ENCODE data around the gene PPP2R5C.

PPP2R5C gene

DNA sequence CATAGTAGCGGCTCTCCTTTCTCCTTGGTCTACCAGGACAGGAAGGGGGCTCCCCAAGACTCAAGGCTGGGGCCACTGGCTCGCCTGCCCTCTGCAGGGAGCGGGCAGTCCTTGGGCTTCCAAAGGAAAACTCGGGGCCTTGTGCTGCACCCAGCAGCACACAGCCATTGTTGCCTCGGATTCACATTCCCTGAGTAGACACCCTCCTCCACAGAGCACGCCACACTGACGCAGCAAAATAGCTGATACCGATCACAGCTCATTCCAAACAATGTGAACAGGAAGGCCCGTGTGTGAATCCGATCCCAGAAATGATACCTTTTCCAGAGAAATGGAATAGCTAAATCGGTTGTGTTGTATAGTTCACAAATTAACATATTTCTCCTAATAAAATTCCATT, 137.8 kb downstream of the PPP2R5C start:
- DNase-seq (ENCODE audit: low spot score) = no peak
- H3K4me3 ChIP-seq = no peak overlapping the region
- TF ChIP-seq, protein P1, sequence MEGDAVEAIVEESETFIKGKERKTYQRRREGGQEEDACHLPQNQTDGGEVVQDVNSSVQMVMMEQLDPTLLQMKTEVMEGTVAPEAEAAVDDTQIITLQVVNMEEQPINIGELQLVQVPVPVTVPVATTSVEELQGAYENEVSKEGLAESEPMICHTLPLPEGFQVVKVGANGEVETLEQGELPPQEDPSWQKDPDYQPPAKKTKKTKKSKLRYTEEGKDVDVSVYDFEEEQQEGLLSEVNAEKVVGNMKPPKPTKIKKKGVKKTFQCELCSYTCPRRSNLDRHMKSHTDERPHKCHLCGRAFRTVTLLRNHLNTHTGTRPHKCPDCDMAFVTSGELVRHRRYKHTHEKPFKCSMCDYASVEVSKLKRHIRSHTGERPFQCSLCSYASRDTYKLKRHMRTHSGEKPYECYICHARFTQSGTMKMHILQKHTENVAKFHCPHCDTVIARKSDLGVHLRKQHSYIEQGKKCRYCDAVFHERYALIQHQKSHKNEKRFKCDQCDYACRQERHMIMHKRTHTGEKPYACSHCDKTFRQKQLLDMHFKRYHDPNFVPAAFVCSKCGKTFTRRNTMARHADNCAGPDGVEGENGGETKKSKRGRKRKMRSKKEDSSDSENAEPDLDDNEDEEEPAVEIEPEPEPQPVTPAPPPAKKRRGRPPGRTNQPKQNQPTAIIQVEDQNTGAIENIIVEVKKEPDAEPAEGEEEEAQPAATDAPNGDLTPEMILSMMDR (IDR thresholded peaks at IDR 0.05) = no peak
- H3K27ac ChIP-seq = no peak overlapping the region

DNA sequence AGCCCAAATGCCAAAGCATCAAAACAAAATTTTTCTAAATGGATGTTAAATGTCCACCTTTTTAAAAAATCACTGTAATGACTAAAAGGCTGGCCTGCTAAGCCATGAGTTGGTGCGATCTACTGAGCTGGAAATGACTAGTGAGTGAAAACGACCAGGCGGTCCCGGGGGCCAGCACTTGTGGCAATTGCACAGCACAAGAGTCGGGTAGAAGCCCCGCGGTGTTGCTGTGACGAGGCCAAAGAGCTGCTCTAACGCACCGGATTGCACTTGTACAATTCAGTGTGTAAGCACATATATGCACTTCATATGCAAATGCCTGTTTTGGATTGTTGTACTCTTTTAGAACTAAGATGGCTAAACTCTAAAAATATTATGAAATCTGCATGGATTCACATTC, 138.7 kb downstream of the PPP2R5C start:
- TF ChIP-seq, protein P1 (IDR thresholded peaks at IDR 0.05) = no peak
- DNase-seq (ENCODE audit: low spot score) = no peak
- H3K4me3 ChIP-seq = no peak overlapping the region
- H3K27ac ChIP-seq = no peak overlapping the region

DNA sequence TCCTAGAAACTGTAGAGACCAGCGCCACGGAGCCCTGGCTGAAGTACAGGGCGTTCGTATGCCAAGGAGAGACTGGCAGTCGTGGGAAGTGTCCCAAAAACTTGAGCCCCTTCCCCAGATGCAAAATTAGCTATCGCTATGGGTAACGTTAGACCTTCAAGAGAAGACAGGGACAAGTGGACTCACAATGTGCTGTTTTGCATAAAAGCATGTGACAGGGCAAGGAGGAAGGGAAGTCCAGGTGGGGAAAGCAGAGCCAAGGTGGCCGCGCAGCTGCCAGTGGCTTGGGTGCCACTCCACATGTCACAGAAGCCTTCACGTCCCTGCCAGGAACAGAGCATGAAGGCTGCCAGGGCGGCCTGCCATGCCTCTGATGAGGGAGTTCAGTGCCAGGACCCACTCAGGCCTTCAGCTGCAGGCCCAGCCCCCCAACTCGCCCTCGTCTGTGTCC, 141.6 kb downstream of the PPP2R5C start:
- peak; percentile 59 for DNase-seq (ENCODE audit: low spot score)
- TF ChIP-seq, protein P1 (IDR thresholded peaks at IDR 0.05) = no peak
- H3K27ac ChIP-seq = no peak overlapping the region
- no peak overlapping the region for H3K4me3 ChIP-seq

DNA sequence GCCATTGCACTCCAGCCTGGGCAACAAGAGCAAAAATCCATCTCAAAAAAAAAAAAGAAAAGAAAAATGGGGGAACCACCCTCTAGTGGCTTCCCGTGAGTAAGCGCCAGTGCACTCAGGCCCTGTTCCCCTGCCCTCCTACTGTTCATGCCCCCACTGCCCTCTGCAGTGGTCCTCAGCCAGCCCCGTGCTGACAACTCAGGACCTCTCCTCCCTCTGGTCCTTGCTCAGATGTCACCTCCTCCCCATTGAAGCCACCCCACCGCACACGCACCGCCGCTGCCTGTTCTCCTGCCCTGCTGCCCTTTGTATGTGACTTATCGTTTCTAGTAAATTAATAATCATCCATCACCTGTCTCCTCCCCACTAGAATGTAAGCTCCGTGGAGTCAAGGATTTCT, 144.1 kb downstream of the PPP2R5C start:
- no peak overlapping the region for H3K4me3 ChIP-seq
- TF ChIP-seq, protein P1 (IDR thresholded peaks at IDR 0.05) = no peak
- peak; percentile 21 for DNase-seq (ENCODE audit: low spot score)
- no peak overlapping the region for H3K27ac ChIP-seq

DNA sequence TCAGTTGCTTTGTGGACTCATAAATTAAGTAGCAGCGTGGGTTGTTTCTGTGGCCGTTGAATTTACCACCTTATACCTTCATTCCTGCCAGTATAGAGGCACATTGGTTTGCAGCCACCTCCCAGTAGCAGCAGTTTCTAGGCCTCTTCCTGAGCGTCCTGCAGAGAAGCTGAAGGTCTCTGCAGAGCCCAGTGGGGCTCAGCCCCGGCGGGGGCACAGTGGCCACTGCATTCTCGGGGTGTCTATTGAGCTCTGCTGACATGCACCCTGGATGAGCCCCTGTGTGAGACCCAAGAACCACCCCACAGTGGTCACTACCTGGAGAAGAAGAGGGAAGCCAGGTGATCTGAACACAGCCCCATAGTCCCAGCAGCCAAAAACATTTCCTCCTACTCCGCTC, 145.1 kb downstream of the PPP2R5C start:
- peak; percentile 41 for DNase-seq (ENCODE audit: low spot score)
- Histone ChIP-seq H3K27ac (no peak overlapping the region), H3K4me3 (no peak overlapping the region)
- TF ChIP-seq, protein P1 (IDR thresholded peaks at IDR 0.05) = no peak

DNA sequence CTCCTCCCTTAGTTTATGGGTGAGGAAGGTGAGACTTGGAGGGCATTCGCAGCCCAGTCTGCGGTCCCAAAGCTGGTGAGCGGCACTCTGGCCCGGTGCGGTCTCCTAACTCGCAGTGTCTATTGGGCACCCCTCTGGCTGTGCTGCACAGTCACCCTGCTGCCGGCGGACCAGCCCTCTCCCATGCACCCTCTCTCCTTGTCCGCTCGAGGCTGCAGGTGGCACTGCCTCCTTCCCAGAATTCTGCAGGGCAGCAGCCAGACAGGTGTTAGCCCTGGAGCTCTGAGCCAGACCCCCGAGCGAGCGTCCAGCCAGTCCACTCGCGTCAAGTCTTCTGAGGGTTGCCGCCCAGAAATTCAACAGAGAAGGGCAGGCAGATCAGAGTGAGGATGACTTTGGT, 146.1 kb downstream of the PPP2R5C start:
- no peak overlapping the region for H3K4me3 ChIP-seq
- TF ChIP-seq, protein P1 (IDR thresholded peaks at IDR 0.05) = no peak
- DNase-seq (ENCODE audit: low spot score) = peak; percentile 47
- H3K27ac ChIP-seq = no peak overlapping the region

DNA sequence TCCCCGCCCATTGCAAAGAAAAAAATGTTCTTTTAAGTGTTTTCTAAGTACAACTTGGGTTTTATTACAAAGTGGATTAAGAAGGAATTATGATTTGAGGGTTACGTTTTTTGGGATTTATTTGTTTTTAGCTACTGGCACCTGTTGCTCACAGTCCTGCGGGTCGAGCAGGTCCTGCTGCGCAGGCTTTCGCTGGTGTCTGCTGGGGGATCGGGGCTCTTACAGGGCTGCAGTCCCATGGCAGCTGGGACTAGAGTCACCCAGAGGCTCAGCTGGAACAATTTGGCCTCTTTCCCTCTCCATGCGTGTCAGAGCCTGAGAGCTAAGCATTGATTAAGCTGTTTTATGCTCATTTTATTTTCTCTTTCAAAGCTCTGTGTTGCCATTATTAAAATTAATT, 147.3 kb downstream of the PPP2R5C start:
- DNase-seq (ENCODE audit: low spot score) = no peak
- TF ChIP-seq, protein P1 (IDR thresholded peaks at IDR 0.05) = no peak
- H3K4me3 ChIP-seq = no peak overlapping the region
- H3K27ac ChIP-seq = no peak overlapping the region
